Uterus (tissue), 2 donors: ENCODE results near the gene RBFOX1.

Source experiments
- POLR2A ChIP-seq, 2 donors: fragments of 450-650 bp; IDR thresholded peaks; one replicate each; pipeline ENCODE4 v1.6.1; 2016; ENCODE audit warnings: antibody characterized with exemption in 2 of 2, mild to moderate bottlenecking in 1 of 2, moderate library complexity in 1 of 2
- TF ChIP-seq, protein P1 (sequence below), 4 experiments: fragments of 200-600 bp in 2 of 4; fragments of 450-650 bp in 2 of 4; sonication (generic) in 2 of 4; IDR thresholded peaks; one replicate each; pipeline ENCODE4 v1.5.1; 2016 to 2019; ENCODE audit warnings: antibody characterized with exemption in 4 of 4, mild to moderate bottlenecking in 2 of 4, moderate library complexity in 1 of 4

DNA sequence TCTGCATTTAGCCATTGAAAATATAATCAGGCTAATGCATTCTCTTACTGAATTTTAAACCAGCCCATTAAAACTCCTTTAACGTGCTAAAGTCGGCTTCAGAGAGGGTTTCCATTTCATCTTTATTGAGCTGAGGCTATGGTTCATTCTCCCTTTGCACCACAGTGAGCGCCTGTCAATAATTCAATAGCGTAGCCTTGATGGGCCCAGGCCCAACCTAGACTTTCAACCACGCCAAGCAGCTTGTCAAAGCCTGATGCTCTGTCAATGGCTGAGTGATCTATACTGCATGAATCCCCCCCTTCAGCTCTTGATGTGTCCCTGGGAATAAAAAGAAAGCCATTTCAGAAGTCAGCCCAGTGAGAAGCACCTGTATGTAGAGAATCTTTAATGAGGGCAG, 106.0 kb downstream of the RBFOX1 start:
- TF ChIP-seq, protein P1, sequence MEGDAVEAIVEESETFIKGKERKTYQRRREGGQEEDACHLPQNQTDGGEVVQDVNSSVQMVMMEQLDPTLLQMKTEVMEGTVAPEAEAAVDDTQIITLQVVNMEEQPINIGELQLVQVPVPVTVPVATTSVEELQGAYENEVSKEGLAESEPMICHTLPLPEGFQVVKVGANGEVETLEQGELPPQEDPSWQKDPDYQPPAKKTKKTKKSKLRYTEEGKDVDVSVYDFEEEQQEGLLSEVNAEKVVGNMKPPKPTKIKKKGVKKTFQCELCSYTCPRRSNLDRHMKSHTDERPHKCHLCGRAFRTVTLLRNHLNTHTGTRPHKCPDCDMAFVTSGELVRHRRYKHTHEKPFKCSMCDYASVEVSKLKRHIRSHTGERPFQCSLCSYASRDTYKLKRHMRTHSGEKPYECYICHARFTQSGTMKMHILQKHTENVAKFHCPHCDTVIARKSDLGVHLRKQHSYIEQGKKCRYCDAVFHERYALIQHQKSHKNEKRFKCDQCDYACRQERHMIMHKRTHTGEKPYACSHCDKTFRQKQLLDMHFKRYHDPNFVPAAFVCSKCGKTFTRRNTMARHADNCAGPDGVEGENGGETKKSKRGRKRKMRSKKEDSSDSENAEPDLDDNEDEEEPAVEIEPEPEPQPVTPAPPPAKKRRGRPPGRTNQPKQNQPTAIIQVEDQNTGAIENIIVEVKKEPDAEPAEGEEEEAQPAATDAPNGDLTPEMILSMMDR (IDR thresholded peaks at IDR 0.05): no peak
- no peak for TF ChIP-seq POLR2A (IDR thresholded peaks at IDR 0.05)
